ENCODE measurements around the gene ROBO2.

- no peak for TF ChIP-seq EP300 (conservative IDR thresholded peaks at IDR 0.05; ENCODE audit: poor library complexity, severe bottlenecking)
- no peak for TF ChIP-seq POLR2AphosphoS5 (IDR thresholded peaks at IDR 0.05)
- peak; percentile 75 for TF ChIP-seq CTCF (IDR thresholded peaks at IDR 0.05; ENCODE audit: poor library complexity, severe bottlenecking)
- no peak for TF ChIP-seq TAF1 (IDR thresholded peaks at IDR 0.05; ENCODE audit: low read depth)
- TF ChIP-seq EZH2 (IDR thresholded peaks at IDR 0.05; ENCODE audit: borderline replicate concordance, insufficient read depth, low read length, poor library complexity, severe bottlenecking): no peak
- no peak for TF ChIP-seq REST (IDR thresholded peaks at IDR 0.05; ENCODE audit: borderline replicate concordance)
- peak; percentile 75 for TF ChIP-seq RAD21 (conservative IDR thresholded peaks at IDR 0.05)
- TF ChIP-seq MXI1 (conservative IDR thresholded peaks at IDR 0.05; ENCODE audit: poor library complexity, severe bottlenecking): no peak
- peak; percentile 80 for TF ChIP-seq SMC3 (conservative IDR thresholded peaks at IDR 0.05; ENCODE audit: poor library complexity)
Measured at GRCh38 chr3:77254967-77255831, 215.3 kb downstream of the ROBO2 start.
